Activated CD4-positive, alpha-beta T cell treated with anti-CD3 and anti-CD28 coated beads, Interleukin-2, amount 50 U/mL, for 16 hours (primary cell): ENCODE data around the gene LHFPL2.

Experiments used
- DNase-seq: peaks from one replicate; pipeline ENCODE4 v3.0.0-alpha.2; 2020

Gene LHFPL2

DNA sequence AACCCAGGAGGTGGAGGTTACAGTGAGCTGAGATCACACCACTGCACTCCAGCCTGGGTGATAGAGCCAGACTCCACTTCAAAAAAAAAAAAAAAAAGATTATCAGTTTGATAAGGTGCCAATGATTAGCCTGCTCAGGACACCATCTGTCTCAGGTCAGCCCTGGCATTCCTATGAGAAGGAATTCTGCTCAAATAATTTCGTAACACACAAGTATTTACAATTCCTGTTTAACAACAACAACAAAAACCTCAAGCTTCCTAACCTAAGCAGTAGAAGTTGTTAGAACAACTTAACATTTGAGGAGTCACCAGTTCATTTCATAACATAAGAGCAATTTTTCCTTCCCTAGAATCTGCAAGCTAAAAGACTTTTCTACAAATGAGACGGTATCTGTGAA is 85.0 kb downstream of the LHFPL2 start:
- no peak for DNase-seq

DNA sequence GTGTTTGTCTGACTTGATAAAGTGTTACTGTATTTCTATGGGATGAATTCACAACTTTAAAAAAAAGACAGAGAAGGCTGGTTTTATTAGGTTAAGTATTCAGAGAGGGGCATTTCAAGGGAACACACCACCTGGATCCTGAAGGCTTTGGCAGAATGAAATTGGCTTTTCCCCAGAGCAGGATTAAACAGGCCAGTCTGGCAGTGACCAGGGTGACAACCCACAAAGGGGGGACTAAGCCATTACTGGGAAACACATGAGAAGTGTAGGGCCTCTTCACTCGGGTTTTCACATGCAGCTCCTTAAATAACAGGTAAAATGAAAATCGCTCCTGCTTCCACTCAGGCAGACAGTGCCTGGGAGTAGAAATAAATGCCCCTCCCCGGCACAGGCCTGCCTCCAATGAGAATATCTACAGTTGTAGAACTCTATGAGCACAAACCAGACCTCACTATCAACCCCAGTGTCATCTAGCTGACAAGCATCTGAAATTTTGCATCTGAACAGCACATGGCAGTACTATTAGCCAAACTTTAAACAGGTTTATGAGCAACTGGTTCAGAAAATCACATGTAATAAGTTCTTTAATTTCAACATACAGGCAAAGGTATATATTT is 85.8 kb downstream of the LHFPL2 start:
- DNase-seq, result no peak

DNA sequence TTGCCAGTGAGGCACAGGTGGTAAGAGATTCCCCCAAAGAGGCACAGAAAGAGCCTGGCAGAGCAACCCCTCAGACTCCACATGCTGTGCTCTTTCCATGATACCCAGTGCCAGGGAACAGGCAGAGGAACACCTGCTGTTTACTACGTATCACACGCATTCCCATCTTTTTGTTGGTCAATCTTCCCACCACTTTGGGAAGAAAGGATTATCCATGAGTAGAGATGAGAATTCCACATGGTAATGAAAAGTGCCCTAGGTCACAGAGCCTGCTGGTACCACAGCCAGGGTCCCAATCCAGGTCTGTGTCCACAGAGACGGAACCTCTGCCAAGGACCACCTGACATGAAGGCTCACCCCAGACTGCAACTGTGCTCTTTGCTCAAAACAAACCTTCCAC is 86.6 kb downstream of the LHFPL2 start:
- no peak for DNase-seq

DNA sequence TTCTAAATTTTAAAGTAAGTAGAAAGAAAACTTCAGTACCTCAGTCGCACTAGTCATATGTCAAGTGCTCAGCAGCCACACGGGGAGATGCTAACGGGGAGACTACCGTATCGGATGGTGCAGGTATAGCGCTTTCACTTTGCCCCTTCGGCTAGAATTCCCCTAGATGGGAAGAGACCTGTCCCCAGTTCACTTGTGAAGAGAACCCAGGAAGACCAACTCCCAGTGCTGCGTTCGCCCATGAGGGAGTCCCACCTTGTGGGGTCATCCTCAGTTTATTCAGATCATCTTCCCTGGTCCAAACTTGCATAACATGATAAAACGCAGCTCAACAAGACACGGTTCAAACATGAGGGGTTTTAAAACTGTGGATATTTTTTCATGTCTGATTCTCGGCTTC is 87.3 kb downstream of the LHFPL2 start:
- no peak for DNase-seq

DNA sequence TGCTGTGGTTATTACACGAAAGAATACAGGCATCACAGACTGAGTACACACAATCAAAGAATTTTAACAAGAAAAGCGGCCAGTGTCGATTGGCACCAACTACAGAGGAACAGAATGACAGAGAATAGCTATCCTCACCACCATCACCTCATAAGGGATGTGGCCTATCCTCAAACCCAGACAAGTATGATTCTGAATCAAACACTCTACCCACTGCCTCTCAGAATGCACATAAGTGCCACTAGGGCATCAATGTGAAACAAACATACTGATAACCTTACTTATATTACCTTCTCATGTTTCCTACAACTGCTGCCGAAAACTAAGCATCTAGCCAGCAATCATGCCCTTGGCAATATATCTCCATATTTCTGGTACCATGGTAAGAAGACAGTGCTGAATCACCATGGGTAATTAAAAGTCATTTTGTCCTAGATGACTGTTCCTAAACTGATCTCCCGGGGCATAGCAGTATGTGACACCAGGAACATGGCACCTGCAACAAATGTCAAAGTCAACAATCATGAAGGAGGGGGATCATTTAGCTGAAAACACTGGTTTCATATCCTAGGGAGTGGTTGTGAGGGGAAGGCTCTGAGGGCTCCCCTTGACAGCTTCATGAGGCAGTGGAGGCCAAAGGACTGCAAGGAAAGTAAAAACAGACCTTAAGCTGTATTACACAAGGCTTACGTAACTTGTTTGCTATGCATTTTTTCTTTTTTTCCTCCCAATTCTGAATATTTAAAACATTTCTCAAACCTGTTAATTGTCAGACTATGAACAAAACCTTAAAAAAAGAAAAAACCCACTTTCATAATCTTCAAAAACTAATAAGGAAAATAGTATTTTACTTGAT is 88.3 kb downstream of the LHFPL2 start:
- peak; percentile 77 for DNase-seq

DNA sequence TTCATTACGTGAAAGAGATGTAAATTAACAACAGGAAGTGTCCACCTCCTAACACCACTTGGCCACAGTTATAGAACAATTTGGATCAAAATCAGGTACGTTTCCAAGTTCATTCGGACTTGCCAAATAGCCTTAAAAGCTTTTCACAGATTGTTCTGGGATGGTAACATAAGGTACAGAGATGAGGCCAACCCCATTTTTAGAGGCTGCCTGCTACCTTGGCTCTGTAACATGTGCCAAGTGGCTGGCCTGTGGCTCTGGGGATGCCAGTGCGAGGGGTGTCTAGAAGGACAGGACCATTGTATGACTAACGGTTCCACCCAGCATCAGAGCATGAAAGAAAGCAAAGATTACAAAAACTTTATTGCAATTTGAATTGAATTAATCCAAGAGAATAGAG is 91.0 kb downstream of the LHFPL2 start:
- DNase-seq, result no peak

DNA sequence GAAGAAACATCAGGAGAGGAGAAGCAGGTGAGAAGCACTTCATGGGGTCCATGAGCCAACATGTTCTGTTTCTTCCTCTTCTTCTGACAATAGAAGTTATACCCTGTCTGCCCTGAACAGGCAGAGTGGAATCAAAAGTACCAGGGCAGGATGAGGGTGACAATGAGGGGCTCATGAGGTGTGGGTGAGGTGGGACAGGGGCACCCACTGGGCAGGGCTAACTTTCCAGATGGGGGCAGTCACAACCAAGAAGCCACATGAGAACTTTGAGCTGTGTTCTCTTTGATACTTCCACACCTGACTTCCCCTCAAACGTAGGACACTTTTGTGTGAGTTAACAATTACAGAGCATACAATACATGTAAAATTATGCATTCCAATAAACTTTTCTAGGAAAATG is 92.7 kb downstream of the LHFPL2 start:
- DNase-seq, result no peak

DNA sequence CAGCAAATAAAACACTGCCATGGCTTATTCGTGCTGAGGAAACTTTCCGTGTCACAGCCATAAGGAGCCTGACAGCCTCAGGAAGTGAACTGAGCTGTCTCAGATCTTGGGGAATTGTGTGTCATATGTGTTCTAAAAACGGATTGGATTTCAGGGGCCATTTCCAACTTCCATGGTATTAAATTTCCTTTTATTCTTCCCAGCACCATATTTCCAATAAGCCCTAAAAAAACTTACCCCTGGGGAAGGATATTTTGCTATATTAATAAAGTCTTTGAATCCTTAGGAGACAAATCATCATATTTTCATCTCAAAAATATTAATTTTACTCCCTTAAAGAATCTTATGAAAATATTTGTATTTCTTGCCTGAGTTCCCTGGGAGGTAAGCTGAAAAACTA is 93.9 kb downstream of the LHFPL2 start:
- DNase-seq, result no peak

DNA sequence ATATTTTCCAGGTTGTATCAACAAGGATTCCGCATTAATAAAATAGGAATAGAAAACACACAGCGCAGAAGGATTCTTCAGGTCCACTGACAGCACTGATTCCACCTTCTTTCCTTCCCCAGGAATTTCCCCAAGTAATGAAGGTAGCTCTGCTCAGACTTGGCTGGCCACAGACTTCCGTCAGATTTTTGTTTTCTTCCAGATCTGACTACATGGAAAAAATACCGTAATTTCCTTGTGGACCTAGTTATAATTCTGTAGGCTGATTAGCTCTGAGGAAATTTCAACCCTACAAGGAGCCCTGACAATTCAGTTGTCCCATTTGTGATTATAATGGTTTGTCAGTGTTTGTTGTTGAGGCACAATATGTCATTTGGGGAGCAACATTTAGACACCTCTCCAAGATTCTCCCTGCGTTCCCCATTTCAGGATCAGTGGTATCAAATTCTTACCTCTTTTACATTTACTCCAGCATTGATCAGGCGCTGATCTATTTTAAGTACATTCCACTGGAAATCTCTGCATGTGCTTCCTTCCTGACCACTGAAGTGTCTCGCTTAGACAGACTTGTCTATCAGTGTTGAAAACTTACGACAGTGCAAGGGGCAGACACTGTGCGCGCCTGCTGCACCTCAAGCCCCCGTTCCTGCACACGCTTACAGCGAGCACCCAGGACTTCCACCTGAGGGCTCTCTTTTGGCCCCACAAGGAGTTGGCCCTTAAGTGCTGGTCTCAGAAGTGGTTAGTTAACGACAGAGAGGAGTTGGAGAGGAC is 94.8 kb downstream of the LHFPL2 start:
- DNase-seq, result no peak

DNA sequence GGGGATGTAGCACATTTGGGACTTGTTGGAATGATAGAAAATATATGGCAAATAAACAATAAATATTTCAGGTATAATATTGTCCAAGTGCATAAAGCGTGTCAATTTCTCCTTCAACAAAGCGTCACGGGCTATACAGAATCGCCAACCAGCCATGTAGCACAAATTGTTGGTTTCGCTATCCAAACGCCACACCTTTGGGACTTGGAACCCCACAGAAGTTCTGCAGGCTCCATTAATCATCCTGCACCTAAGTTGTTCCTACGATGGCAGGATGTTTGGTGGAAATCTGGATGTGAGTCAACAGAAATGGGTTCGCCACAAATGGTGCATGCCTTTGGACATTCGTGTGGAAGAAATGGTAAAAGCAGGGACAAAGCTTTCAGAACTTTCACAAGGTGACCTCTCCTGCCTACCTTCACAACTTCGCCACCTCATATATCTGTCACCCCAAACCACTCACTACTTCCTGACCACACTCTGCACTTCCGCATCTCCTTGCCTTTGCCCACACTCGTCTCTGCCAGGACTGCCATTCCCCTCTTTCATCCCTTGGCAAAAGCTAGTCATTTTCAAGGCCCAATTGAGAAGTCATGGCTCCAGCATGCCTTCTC is 95.7 kb downstream of the LHFPL2 start:
- DNase-seq, result no peak

DNA sequence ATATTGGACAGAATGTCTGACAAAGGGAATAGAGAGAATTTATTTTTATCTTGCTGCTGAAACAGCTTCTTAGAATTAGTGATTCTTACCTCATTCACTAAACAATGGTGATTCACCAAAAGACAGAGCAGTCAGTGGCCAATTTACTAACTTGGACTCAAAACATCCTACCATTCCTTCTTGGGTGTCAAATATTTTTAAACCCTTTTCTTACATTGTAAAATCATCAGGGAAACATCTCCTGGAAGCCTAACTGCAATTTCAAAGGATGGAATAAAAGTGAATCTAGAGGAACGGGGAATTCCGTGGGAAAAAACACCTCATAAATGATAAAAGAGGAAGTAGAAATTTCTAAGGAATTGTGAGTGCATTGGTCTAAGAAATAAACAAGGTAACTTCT is 97.7 kb downstream of the LHFPL2 start:
- no peak for DNase-seq

DNA sequence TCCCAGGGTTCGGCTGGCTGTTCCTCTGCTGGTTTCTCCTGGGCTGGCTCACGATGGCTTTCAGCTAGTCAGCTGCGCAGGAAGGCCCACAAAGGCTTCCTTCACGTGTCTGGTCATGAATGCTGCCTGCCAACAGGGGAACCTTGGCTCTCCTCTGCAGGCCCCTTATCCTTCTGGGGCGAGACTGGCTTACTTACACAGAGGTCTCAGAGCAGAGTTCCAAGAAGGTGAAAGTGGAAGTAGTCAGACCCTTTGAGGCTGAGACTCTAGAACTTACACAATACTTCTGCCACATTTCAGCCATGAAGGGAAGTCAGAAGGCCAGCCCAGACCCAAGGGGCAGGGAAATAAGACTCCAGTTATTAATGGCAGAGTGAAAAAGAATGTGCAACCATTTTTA is 99.5 kb downstream of the LHFPL2 start:
- DNase-seq, result no peak

DNA sequence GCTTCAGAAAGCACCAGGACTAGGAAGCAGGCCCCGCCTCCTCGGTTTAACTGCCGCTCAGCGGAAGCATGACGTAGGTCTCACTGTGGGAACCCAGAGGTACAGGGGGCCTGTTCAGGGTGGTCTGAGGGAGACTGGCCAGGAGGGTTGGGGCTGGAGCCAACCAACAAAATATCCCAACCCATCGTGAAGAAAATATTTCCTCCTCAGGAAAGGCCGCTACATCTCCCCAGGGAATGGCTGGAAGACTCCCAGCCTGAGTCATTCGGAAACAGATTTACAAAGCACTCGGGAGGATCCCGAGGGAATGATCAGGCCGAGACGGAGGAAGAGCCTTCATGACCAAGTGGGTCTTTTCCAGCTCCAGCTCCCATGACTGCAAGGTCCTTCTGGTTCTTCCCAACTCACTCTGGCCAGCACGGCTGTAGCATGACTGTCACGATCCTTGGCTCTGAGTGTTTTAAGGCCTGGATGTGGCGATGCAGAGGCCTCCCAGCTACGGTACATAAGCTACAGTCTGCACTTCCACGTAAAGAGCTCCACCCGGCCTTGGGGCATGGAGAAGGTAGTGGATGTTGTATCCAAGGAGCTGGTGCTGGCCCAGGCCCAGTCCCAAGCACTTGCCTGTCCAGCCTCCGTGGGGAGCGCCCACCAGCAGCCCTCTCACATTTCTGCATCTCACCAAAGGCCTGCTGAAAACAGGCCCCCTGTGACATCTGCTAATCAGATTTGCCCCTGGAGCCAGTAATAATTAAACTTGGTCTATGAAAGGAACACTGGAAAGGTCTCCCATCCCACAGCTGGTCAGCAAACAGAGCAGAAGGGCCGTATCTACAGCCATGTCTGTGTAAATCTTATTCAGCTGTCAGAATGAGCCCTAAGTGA is 100.6 kb downstream of the LHFPL2 start:
- DNase-seq, result no peak

DNA sequence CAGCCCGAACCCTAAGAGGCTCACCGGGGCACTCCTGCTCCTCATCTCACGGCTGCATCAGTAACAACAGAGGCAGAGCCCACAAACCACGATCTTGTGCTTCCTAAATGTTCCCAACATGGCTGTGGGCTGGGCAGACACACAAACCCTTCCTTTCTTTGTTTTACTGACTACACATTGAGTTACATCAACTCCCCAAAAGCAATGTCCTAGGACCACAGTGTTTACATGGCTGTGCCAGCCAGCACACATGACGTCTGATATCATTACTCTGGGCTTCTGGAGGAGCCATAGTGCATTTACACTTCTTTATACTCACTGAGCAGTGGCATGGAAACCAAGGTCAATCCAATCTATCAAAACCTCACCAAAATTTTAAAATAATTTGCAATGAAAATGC is 101.4 kb downstream of the LHFPL2 start:
- DNase-seq, result no peak

DNA sequence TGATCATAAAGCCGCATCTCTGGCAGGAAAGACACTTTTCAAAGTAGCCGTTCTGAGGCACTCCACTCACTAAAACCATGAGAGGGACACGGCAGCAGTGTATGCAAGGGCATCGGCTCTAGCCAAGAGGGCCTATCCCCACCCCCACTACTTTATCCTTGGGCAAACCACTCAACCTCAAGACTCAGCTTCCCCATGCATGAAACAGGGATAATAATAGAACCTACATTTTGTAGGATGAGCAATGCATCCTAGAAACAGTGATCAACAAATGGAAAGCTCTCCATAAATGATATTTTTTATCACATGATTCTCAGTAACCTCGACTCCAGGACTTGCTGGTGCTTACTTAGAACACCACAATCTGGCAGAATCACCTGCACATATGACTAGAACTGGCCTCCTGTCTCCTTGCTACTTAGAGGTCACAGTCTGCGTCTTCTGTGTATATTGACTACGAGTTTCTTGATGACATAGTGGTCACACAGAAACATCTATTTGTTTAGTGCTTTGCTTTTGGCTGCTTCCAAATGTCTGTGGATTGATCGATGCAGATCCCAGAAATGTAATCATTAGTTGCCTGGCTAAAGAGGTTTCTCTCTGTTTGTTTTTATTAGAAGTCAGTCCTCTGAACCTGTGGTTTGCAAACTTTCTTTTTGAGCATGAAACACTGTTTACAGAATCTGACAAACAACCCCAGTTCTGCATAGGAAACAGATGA is 102.1 kb downstream of the LHFPL2 start:
- DNase-seq, result no peak

DNA sequence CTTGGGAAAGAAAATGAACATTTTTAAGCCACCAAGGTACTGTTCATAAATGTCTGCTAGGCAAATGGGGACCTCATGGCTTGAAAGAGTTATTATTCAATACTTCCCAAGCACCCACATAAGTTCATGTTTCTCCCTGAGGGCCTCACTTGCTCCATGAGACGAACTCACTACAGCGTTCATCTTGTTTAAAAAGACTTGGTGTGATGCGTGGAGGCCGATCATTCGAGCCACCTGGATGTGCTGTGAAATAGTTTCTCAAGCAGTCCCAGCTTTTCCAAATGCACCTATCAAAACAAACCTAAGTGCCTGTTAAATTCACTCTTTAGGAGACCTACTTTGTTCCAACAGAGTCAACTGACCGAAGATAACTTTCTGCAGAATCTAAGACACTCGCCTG is 103.2 kb downstream of the LHFPL2 start:
- no peak for DNase-seq

DNA sequence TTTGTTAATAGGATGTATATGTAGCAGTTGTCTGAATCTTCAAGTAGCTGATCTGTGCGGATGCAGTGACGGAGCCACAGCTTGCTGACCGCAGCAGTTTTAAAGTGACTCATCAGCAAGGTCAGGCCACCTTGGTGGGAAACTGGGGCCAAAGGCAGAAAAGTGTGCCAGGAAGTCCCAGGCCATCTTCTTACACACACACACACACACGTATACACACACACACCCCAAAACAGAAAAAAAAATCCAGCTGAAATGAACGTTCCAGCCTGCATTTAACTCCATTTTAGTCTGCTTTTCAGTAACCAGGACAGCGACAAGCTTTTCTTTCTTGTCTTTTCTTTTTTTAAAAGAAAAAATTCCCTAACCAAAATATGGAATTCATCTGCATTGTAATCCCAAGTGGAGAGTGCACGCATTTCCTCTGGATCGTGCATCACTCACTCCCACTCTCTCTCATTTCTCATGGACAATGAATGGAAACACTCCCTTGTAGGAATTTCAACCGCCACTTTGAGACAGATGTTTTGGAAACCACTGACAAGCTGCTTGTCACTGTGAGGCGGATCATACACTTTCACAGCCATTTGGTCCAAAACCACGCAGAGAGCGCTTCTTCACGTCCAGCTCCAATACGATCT is 103.9 kb downstream of the LHFPL2 start:
- peak; percentile 20 for DNase-seq

DNA sequence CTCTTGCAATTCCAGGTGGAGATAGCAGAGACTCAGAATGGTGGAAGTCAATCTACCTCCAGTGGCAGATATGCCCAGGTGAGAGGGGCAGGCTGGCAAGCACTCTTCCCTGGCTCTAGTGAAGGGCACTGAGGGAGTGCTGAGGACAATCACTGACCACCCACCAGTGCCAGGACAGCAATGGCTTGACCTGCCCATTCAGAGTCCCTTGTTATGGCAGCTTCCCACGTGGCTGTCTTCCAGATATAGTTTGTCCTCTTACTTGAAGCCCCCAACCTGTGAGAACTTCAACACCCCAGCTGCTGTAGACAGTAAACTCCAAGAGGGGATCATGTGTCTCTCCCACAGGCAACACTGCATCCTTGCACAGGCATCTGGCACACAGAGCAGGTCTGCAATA is 104.7 kb downstream of the LHFPL2 start:
- no peak for DNase-seq

DNA sequence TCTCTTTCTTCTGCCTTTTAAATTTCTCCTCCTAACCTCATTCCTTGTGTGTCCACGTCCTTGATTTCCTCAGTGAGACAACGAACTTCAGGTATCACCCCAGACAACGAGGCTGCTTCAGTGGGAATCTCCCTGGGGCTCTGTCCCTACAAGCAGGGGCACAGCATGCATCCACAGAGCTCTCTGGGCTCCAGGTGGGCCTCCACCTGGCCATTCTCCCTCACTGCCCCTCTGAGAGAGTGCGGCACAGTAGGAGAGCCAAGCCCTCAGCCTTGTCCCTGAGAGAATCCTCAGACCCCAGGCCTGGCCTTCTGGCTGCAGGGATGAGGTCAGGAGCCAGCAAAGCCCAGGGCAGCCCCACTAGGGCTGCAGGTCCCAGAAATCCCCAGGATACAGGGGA is 105.3 kb downstream of the LHFPL2 start:
- DNase-seq, result no peak

DNA sequence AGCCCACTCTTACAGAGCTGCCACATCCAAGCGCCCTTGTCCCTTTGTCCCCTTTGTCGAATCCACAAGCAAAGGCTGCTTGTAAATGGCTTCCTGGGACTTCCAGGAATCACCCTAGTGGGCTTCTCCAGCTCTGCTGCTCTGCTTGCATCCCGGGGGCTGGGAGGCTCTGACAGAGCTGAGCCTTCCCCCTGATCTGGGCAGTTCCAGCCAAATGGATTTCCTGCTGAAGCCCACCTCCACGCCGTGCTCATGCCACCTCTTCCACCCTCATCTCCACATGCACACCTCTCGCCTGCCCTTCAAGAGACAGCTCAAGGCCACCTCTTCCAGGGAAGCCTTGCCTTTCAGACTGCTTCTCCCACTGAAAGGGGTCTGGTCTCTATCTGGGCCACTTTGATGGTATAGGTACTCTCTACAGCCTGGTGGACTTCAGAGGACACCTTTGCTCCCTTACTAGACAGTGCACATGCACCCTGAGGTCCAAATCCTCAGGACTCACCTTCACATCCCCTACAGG is 106.2 kb downstream of the LHFPL2 start:
- no peak for DNase-seq

DNA sequence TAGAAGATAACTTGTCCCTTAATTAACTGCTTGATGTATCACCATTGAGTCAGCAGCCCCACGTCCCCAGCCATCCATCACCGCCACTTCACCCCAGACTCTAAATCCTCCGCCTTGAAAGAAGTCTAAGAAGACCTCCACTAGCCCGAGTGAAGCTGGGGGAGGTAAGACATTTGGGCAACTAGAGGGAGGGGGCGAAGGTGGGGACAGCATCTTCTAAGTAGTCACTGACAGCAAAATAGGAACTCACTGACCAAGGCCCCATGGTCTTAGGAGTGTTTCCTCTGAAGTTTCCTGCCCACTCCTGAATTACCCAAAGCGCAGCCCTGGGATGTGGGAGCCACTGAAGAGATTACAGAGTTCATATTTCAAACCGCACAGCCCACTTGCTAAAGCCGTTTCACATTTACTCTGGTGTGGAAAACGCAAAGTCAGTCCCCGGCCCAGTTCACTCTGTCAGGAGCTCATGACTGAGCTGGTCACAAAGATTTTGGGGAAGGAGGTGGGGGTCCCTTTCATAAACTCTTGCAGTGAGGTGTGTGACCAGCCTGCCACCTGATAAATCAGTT is 107.4 kb downstream of the LHFPL2 start:
- no peak for DNase-seq
